ENCODE results near the gene DKC1. TPM values are rescaled to one million over a fixed set of nuclear protein-coding genes. Genes with fewer than 3 reads are reported as not detected.

The DKC1 gene
- total and polyA plus RNA-seq, 2 of the 13 experiments (the other 11 are each of a cell fraction or from before 2014, with no cell fraction given): 61.6 to 102 TPM

DNA sequence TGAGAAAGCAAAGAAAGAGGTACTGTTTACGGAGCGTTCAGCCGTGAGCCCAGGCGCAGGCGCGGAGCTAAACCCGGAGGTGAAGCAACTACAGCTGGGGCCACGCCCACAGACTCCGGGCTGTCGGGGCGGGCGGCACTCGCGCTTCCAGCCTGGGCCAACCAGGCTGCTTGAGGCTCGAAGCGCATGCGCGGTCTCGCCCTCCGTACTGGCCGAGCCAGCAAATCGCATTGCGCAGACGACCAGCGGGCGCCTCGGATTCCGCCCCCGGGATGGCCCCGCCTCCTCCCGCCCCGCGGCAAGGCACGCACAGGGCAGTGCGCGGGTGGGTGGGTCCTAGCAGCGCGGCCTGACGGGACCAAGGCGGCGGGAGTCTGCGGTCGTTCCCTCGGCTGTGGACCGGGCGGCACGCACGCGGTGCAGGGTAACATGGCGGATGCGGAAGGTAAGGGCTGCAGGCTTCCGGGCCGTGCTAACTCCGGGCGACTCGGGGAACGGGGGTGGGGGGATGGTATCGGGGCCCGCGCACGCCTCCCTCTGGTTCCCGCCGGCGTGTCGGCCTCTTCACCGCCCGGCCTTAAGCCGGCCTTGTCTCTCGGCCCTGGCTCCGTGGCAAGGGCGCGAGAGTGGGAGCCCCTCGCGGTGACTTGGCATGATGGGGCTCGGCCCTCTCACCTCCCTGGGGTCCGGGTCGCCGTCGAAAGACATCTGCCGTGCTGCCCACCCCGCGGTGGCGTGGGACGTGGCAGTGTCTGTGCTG, at the start of gene DKC1 (continued):
- TF ChIP-seq CHD4 (IDR thresholded peaks at IDR 0.05; ENCODE audit: borderline replicate concordance, low read length): no peak
- no peak for TF ChIP-seq TRIM24 (CRISPR knock-in tag; IDR thresholded peaks at IDR 0.05)
- peak; percentile 7; the same call in 1 of the 2 replicates for TF ChIP-seq ZFP91 (CRISPR knock-in tag; IDR thresholded peaks at IDR 0.05; ENCODE audit: borderline replicate concordance)
- TF ChIP-seq, protein P1, sequence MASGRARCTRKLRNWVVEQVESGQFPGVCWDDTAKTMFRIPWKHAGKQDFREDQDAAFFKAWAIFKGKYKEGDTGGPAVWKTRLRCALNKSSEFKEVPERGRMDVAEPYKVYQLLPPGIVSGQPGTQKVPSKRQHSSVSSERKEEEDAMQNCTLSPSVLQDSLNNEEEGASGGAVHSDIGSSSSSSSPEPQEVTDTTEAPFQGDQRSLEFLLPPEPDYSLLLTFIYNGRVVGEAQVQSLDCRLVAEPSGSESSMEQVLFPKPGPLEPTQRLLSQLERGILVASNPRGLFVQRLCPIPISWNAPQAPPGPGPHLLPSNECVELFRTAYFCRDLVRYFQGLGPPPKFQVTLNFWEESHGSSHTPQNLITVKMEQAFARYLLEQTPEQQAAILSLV (CRISPR knock-in tag; IDR thresholded peaks at IDR 0.05; ENCODE audit: borderline replicate concordance): no peak
- no peak for TF ChIP-seq AGO1 (IDR thresholded peaks at IDR 0.05; ENCODE audit: low read depth, low read length, poor library complexity, severe bottlenecking)
- no peak for TF ChIP-seq SMAD1 (CRISPR knock-in tag; IDR thresholded peaks at IDR 0.05; ENCODE audit: borderline replicate concordance, low read depth)
- no peak for TF ChIP-seq ARHGAP35 (CRISPR knock-in tag; IDR thresholded peaks at IDR 0.05; ENCODE audit: borderline replicate concordance)
- TF ChIP-seq ZNF484 (CRISPR knock-in tag; IDR thresholded peaks at IDR 0.05; ENCODE audit: borderline replicate concordance, low read depth): no peak
- TF ChIP-seq ZC3H13 (CRISPR knock-in tag; IDR thresholded peaks at IDR 0.05): no peak
- TF ChIP-seq FOSL1 (CRISPR knock-in tag; IDR thresholded peaks at IDR 0.05; ENCODE audit: borderline replicate concordance): no peak
- no peak for TF ChIP-seq TCF7 (IDR thresholded peaks at IDR 0.05; ENCODE audit: low read depth)
- TF ChIP-seq POLR2G (IDR thresholded peaks at IDR 0.05; ENCODE audit: low read depth, low read length): peak; percentile 77
- no peak for TF ChIP-seq BRD4 (CRISPR knock-in tag; IDR thresholded peaks at IDR 0.05)
- TF ChIP-seq ZNF878 (CRISPR knock-in tag; IDR thresholded peaks at IDR 0.05): no peak
- no peak for TF ChIP-seq AKNA (CRISPR knock-in tag; IDR thresholded peaks at IDR 0.05; ENCODE audit: borderline replicate concordance)
- TF ChIP-seq, protein P2, sequence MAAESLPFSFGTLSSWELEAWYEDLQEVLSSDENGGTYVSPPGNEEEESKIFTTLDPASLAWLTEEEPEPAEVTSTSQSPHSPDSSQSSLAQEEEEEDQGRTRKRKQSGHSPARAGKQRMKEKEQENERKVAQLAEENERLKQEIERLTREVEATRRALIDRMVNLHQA (CRISPR knock-in tag; IDR thresholded peaks at IDR 0.05): no peak
- TF ChIP-seq KDM2A (CRISPR knock-in tag; IDR thresholded peaks at IDR 0.05; ENCODE audit: borderline replicate concordance, low read depth): no peak; the same call in none of the 2 replicates
- no peak for TF ChIP-seq ZBTB44 (CRISPR knock-in tag; IDR thresholded peaks at IDR 0.05)

Measured in HepG2 (cell line).